NCI-H2107 (cell line): ENCODE data around the gene HMCN2.

Experiments used
- DNase-seq: peaks from one replicate; lab custom pipeline; 2025; lab: John Stamatoyannopoulos, UW

Gene HMCN2

DNA sequence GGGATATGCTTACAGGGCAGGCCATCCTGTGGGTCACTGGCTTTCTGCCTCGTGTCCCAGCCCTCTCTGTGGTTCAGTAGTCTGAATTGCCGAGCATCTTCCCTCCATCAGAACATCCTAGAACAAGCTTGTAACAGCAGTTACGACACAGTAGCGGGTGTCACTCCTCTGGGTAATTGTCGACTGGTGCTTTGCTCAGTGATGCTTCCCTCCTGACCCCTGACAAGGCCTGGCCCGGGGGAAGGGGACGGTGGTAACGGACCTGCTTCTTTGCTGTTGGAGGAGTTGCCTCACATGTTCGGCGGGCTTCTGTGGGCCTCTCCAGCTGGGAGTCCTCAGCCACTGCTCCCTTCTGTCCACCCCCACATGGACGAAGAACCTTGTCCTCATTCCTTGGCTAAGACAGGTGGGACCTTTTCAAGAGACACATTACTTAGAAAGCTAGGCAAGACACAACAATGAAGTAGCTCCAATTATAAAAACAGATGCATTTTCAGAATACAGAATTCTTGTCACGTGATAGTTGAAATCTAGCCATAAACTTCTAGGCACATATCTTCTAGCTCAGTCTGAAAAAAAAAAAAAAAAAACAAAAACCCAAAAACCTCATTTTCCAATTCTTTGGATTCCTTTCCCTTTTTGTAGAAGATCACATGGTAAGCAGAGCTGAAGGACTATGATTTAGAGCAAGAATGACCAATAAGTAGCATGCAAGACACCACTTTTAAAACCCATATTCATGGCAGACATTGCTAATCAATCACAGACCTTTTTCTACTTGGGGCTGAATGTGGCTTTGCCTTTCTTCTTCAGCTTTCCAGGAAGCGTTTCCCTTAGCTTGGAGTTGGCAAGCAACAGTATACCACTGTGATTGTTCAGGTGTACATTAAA, 25.0 kb downstream of the HMCN2 start:
- DNase-seq: no peak

DNA sequence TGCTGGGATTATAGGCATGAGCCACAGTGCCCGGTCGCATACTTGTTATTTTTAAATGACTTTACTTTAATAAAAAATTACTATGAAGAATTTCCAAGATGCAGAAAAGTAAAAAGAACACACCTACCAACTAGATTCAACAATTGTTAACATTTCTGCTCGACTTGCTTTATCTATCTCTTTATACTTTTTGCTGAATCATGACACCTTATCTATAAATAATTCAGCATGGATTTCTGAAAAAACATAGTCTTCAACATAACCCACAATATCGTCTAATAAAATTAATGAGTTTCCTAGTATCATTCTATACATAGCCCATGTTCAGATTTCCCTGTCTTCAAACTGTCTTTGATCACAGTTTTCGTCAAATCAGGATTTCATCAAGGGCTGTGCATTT, 25.9 kb downstream of the HMCN2 start:
- DNase-seq: no peak

- no peak for DNase-seq
Observed at GRCh38 chr9:130292106-130292505, 26.5 kb downstream of the HMCN2 start.

DNA sequence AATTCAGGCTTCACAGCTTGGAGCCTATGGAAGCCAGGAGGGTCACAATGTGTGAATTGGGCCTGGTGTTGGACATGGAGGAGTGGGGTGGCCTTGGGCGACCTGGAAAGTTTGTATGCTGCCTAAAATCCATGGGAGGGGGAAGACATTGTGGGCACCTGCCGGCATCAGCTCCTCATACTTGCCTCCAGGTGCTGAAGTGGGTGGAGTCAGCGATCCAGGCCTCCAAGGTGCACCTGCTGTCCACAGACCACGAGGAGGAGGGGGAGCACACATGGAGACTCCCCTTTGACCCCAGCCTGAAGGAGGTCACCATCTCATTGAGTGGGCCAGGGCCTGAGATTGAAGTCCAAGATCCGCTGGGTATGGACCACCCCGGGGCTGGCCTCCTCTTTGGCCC, 29.1 kb downstream of the HMCN2 start:
- no peak for DNase-seq

DNA sequence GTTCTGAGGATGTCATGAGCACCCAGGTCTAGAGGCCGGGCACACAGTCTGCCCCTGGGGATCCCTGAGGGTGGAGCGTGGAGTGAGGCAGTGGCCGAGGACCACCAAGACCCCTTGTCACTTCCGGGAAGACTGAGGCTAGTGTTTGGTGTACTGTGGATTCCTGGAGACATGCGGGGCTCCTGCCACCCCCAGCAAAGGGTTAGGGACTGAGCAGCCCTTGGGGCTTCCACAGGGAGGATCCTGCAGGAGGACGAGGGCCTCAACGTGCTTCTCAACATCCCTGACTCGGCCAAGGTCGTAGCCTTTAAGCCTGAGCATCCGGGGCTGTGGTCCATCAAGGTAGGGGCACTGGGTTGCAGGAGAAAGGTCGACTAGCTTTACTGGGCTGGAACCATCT, 29.9 kb downstream of the HMCN2 start:
- DNase-seq: no peak

DNA sequence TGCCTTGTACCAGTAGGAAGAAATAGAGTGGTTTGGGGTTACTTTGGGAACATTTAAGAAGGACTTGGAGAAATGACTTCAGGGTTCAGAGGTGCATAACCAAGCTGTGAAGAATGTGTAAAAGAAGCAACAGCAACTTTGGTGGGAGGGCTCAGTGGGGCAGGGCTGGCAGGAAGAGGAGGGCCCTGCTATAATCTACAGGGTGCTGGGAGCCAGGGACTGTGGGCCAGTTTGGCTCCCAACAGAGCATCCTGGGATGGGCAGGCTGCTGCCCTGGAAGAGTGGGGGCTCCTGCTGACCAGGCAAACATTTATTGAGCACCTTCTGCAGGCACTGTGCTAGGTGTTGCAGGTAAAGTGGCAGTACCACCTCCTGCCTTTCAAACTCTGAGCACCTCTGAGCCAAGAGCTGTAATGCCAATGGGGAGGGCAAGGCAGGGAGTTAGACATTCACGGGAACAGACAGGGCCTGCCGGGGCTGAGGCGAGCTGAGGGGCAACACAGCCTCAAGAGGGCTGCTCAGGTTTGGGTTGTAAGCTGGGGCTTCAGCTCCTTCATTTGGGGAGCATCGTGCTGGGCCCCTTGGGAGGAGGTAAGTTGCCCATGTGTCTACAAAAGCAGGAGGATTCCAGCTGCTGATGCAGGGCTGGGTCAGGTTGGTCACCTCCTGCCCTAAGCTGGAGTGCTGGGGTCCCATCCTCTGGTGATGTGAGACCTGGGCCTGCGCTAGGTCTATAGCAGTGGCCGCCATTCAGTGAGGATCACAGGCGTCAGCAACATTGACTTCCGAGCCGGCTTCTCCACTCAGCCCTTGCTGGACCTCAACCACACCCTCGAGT, 30.6 kb downstream of the HMCN2 start:
- no peak for DNase-seq

GRCh38 chr9:130296783-130297055, 31.2 kb downstream of the HMCN2 start:
- no peak for DNase-seq

- no peak for DNase-seq
Observed at GRCh38 chr9:130297371-130297770, 31.8 kb downstream of the HMCN2 start.

GRCh38 chr9:130298662-130299279, 33.2 kb downstream of the HMCN2 start:
- no peak for DNase-seq

- DNase-seq: no peak
Observed at GRCh38 chr9:130299785-130300615, 34.4 kb downstream of the HMCN2 start.

DNA sequence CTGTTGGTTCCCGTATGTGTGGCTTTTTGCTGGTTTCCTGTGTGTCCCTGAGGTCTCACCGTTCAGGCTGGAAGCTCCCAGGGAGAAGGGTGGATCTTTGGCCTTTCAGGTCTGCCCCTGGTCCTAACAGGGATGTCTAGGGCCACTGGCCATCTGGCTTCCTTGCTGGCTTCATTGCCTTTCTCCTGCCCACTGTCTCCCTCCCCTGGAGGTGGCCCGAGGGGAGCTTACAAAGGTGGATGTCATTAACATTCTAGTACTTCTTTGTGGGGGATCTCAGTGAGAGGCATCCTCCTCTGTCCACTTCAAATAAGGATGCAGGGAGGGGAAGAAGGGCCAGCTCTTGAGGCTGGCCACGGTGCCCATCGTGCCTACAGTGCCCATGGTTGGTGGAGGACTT, 35.2 kb downstream of the HMCN2 start:
- DNase-seq: no peak

DNA sequence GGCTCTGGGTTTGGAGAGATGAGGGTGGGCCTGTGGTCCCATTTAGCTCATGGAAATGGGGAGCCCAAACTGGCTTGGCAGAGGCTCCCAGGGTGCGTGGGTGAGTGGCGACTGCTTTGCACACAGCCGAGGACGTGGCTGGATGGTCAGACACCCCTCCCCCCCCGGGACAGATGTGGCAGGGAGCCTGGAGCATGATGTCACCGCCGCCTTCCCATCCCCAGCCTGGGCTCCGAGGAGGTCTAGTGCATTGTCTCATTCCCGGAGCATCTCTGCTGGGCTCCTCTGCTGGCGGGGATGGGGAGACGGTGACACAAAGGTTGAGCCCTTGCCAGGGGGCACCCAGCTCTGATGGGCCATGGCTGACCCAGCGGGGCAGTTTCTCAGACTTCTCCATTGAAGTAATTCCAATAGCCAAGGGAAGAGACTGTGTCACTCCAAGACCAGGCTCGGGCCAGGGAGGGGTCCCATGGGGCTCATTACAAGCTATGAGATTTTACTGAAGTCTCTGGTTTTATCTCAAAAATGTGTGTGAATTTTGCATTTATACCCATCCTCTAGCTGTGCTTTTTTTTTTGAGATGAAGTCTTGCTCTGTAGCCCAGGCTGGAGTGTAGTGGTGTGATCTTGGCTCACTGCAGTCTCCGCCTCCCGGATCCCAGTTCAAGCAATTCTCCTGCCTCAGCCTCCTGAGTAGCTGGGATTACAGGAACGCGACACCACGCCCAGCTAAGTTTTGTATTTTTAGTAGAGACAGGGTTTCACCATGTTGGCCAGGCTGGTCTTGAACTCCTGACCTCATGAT, 36.1 kb downstream of the HMCN2 start:
- DNase-seq: no peak

- DNase-seq: no peak
Observed at GRCh38 chr9:130302785-130303612, 37.4 kb downstream of the HMCN2 start.

DNA sequence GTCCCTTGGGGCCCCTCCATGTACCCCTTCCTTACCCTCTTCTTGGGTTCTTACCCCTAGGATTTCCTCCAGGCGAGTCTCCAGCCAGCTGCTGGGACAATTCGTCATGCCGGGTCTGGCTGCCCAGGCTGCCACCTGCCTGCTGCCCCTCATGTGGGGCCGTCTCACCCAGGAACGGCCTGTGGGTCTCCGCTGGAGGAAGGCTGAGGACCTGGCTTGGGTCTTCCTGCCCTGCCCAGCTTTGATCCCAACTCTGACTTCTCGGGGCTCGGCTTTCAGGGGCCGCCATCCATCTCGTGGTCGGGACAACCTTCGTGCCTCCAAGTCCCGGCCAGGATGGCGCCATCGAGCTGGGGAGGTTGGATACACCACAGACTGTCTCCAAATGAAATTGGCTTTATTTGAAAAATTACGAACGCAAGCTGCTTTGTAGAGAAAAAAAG, 38.1 kb downstream of the HMCN2 start:
- DNase-seq: no peak

DNA sequence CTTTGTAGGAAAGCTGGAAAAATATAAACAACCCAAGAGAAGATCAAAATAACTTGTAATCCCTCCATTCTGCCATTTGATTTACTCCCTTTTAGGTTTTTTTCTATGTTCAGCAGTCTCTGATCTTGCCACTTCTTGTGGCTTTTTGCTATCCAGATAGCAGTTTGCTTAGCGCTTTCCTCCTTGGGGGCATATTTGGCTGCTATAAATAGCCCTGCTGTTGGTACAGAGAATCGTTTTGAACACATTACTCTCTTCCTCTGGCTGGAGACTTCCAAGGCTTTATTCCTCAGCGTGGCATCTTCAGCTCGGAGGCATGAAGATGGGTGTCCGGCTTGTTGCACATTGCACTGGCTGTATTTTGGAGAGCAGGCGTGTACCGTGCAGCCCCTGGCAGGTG, 38.6 kb downstream of the HMCN2 start:
- no peak for DNase-seq

DNA sequence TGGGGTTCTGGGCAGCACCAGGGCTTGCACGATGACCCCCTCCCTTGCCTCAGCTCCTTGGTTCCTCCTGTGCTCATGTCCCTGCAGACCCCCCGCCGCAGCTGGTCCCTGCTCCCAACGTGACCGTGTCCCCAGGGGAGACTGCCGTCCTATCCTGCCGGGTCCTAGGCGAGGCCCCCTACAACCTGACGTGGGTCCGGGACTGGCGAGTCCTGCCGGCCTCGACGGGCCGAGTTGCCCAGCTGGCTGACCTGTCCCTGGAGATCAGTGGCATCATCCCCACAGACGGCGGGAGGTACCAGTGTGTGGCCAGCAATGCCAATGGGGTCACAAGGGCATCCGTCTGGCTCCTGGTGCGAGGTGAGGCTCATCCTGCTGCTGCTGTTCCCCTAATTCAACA, 39.1 kb downstream of the HMCN2 start:
- no peak for DNase-seq

- no peak for DNase-seq
Observed at GRCh38 chr9:130305381-130305780, 39.8 kb downstream of the HMCN2 start.

GRCh38 chr9:130306823-130307666, 41.5 kb downstream of the HMCN2 start:
- DNase-seq: no peak

GRCh38 chr9:130307667-130307943, 42.0 kb downstream of the HMCN2 start:
- no peak for DNase-seq
